GM12873 (cell line): ENCODE data around the gene ABHD17B.

Source experiments
- TF ChIP-seq, protein P1 (sequence below): IDR thresholded peaks from 2 replicates; pipeline ENCODE4 v1.5.1; 2012; ENCODE audit warnings: low read depth, mild to moderate bottlenecking, moderate library complexity, low read length, control low read depth; ENCODE audit not compliant: insufficient read depth; ENCODE audit errors: missing control alignments

ABHD17B gene

DNA sequence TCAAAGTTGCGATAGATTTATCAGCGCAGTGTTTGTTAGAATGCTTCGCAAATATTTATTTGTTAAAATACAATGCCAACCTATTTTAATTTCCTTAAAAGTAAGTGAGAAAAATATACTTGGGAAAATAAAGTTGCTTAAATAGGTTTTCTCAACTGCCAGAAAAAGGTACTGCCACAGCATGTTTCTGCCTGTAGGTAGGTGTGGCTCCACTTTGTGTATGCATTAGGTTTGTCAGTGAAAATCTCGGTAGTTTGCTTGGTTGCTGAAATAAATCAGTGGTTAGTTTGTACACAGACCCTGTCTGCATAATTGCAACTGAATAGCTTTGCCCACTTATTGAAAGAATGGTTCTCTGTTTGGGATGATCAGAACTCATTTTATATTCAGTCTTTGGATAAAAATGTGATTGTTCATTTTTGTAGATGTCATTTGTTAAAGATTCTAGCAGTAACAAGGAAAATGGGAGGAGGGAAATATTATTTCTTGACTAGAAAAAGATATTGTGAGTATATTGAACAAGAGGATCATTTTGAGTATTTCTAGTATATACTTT is 26.2 kb upstream of the ABHD17B start:
- TF ChIP-seq, protein P1, sequence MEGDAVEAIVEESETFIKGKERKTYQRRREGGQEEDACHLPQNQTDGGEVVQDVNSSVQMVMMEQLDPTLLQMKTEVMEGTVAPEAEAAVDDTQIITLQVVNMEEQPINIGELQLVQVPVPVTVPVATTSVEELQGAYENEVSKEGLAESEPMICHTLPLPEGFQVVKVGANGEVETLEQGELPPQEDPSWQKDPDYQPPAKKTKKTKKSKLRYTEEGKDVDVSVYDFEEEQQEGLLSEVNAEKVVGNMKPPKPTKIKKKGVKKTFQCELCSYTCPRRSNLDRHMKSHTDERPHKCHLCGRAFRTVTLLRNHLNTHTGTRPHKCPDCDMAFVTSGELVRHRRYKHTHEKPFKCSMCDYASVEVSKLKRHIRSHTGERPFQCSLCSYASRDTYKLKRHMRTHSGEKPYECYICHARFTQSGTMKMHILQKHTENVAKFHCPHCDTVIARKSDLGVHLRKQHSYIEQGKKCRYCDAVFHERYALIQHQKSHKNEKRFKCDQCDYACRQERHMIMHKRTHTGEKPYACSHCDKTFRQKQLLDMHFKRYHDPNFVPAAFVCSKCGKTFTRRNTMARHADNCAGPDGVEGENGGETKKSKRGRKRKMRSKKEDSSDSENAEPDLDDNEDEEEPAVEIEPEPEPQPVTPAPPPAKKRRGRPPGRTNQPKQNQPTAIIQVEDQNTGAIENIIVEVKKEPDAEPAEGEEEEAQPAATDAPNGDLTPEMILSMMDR = no peak

DNA sequence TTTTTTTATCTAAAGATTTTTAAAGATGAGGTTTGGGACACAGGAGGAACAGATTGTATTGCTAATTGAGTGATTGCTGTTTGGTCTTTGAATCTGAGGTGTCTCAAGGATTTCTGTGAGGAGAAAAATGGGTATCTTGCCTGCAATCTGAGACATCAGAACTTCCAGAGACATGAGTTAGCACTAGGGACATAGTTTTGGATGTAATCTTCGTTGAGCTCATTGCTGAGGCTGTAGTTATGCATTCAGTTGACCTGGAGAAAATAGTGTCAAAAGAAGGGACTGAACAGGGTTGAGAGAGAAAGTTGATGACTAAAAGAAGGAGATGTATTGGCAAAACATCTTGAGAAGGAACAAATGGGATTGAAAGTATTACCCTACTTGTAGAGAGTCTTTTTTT is 25.1 kb upstream of the ABHD17B start:
- TF ChIP-seq, protein P1 = no peak

DNA sequence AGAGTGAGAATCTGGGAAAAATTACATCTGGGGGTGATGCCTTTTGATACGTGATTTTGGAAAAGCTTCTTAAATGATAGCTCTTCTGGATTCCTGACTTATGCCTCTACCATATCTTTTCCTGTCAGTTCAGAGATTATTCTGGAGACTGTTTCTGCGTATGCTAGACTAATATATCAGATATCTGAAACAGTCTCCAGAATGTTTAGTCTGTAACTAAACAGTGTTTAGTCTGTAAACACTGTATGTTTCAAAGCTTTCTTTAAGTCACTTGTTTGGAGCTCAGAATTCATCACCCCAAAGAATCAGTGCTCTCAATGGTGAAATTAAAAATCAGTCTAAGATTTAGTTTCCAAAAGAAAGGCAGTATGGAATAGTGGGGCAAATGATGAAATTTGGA is 20.2 kb upstream of the ABHD17B start:
- TF ChIP-seq, protein P1 = no peak

DNA sequence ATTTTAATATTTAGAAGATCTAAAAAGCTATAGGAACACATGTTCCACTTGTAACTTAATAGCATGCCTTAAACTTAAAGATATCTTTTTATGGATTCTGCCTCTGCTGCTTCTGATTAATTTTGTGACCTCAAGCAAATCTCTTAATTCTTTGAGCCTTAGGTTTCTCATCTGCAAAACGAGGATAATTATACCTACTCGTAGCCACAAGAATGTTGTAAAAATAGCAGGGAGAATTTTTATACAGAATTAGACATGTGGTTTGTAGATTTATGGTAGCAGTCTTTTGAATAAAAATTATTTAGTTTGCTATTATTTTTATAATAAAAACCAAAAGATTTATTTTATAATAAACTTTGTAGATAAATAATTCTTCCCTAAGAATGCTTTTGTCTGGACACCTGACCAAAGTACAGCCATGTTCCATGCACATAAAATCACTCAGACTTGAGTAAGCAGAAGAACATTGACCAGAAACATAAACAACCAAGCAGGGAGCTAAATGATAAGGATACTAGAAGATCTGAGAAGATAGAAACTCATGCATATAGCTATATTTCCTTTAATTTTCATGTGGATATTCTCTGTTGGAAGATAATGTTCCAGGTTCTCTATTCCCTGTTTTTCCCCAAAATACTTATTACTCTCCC is 18.9 kb upstream of the ABHD17B start:
- TF ChIP-seq, protein P1 = no peak

DNA sequence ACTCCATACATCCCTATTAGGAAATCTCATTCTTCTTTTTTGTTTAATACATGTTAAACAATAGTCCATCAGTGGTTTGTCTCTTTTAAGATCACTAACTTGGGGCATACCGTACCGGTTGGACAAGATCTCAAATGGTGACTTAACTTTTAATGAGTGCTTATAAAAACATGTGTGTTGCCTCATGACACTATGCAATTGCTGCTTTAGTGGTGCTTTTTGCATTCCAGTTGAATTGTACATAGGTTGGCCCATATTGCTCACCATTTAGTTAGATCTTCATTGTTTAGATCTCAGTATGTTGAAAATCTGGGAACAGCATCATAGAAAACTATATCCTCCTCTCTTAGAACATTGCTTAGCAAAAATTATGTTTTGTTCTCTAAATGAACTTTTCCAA is 18.2 kb upstream of the ABHD17B start:
- TF ChIP-seq, protein P1 = no peak

DNA sequence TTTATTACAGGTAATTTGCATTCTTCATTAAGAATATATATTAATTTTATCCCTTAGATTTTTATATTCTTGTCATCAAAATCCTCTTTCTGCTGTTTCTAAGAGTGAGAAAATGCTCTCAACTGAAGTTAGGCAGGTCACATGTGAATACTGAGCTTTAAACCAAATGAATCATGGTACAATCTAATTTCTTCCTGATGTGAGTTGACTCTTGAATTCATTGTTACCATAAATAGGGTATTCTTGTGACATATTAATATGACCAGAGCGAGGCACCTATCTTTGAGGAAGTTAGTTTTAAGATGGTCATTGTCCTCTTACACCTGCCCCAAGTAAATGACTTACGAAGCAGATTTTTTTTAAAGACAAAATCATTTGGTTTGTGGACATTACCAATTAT is 17.8 kb upstream of the ABHD17B start:
- TF ChIP-seq, protein P1 = no peak

DNA sequence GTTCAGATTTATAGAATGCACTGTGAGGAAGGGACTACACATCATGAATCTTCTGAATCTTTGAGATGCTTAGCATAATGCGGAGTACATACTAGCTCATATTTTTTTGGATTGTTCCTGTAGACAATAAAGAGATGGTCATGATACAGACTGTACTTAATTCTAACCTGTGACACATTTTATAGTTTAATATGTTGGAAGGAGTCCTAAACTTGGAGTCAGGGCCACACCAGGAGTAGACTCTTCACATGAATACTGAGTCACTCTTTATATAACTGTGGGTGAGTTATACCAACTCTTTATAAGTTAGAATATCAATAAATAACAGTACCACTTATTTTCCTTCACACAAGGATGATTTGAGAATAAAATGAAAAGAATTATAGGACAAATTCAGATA is 17.4 kb upstream of the ABHD17B start:
- TF ChIP-seq, protein P1 = no peak

DNA sequence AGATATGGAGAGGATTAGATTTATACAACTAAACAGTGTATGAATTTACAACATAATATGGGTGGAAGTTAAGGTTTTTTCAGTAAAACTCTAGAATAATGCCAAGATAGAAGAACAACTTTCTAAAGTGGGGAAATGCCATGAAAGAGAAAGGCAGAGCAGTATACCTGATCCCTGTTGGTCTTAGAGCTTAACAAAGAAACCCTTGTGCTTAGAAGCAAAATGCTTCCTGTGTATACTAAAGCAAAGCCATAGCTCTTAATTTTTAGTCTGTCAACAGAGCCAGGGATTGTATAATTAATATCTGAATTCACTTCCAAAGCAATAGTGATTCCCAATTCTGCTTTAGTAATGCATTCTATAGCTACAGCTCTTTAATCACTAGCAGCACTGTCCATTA is 14.8 kb upstream of the ABHD17B start:
- TF ChIP-seq, protein P1 = no peak
